ENCODE measurements around the gene FYB1.

DNA sequence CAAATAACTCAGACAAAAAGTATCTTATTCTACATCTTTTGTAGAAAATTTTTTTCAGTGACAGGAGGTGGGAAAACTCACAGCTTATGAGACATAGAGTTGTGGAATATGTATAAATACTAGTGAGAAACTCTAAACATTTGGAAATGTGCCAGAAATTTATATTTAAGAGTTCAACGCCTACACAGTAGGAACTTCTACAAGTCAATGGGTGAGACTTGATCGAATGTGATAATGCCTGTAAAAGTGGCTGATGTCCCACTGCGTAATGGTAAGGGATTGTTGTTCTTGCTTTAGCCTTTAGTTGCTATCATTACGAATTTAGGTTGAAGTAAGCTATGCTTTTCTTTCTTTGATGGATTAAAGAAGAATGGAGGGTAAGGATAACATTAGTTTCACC is 105.2 kb downstream of the FYB1 start:
- TF ChIP-seq, protein P1, sequence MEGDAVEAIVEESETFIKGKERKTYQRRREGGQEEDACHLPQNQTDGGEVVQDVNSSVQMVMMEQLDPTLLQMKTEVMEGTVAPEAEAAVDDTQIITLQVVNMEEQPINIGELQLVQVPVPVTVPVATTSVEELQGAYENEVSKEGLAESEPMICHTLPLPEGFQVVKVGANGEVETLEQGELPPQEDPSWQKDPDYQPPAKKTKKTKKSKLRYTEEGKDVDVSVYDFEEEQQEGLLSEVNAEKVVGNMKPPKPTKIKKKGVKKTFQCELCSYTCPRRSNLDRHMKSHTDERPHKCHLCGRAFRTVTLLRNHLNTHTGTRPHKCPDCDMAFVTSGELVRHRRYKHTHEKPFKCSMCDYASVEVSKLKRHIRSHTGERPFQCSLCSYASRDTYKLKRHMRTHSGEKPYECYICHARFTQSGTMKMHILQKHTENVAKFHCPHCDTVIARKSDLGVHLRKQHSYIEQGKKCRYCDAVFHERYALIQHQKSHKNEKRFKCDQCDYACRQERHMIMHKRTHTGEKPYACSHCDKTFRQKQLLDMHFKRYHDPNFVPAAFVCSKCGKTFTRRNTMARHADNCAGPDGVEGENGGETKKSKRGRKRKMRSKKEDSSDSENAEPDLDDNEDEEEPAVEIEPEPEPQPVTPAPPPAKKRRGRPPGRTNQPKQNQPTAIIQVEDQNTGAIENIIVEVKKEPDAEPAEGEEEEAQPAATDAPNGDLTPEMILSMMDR (conservative IDR thresholded peaks at IDR 0.05 in 1 of 2, IDR thresholded peaks at IDR 0.05 in 1 of 2; ENCODE audit: extremely low read depth in 1 of 2, insufficient read depth in 1 of 2, low read depth in 1 of 2, low read length in 2 of 2): no peak
- no peak for TF ChIP-seq EZH2 (IDR thresholded peaks at IDR 0.05; ENCODE audit: borderline replicate concordance, low read length)
